AG04450 (cell line): Measurements from ENCODE around the gene GATD1. TPM values are rescaled to one million over a fixed set of nuclear protein-coding genes. Genes with fewer than 3 reads are reported as not detected.

ENCODE experiments used
- CTCF ChIA-PET: fragments of 300-600, 350-600 bp; formaldehyde crosslinking; extraction: SDS; loops from one replicate; lab custom pipeline; 2022; ENCODE audit warnings: antibody characterized with exemption, inconsistent platforms; lab: Charles Lee
- POLR2A ChIA-PET: fragments of 350-600 bp; formaldehyde crosslinking; extraction: SDS; loops from one replicate; lab custom pipeline; 2021; ENCODE audit warnings: antibody characterized with exemption, inconsistent platforms; lab: Yijun Ruan, JAX
- DNase-seq: peaks from one replicate; pipeline ENCODE4 v3.0.0-alpha.2; 2011; ENCODE audit warnings: low read depth, low spot score
- H3K27ac ChIP-seq: one replicate; pipeline ENCODE4 v1.5.1; 2012; ENCODE audit warnings: low read depth, low read length, control low read depth
- H3K27me3 ChIP-seq: one replicate; pipeline ENCODE4 v1.6.0; 2012; ENCODE audit warnings: low read length; ENCODE audit not compliant: control insufficient read depth, insufficient read depth
- H3K4me3 ChIP-seq: 2 replicates; pipeline ENCODE4 v1.5.1; 2011; ENCODE audit warnings: mild to moderate bottlenecking, low read depth, low read length, control low read depth
- H3K9me3 ChIP-seq: 2 replicates; pipeline ENCODE4 v1.5.1; 2012; ENCODE audit warnings: low read length; ENCODE audit not compliant: control insufficient read depth, insufficient read depth
- CTCF ChIP-seq: IDR thresholded peaks from 2 replicates; pipeline ENCODE4 v1.5.1; 2011; ENCODE audit warnings: low read depth, low read length, control low read depth, inconsistent platforms
- polyA plus RNA-seq: library from polyadenylated mRNA; depleted of rRNA; stranded (reverse); fragments of >200 nt; gene quantifications from 2 replicates; pipeline ENCODE4 v1.2.3, GENCODE V29; 2011

The GATD1 gene
- polyA plus RNA-seq, 1 experiment, result 15.0 TPM

- CTCF ChIA-PET, result no interaction called here
- POLR2A ChIA-PET, result interaction anchor here (2.2 kb wide), 1 partner anchor 14 kb away, joined by 9 read pairs; the partner anchor contains the start of gene CEND1
- DNase-seq, result no peak
Observed at GRCh38 chr11:776561-777287, 563 bp downstream of the GATD1 start.

GRCh38 chr11:776263-776560 is 1.1 kb downstream of the GATD1 start:
- DNase-seq, result no peak
- TF ChIP-seq CTCF, result no peak
- CTCF ChIA-PET, result interaction anchor here (0.9 kb wide), 1 partner anchor 8 kb away, joined by 4 read pairs; no protein-coding TSS in a partner anchor

More at GRCh38 chr11:776561-777287, 563 bp downstream of the GATD1 start:
- Histone ChIP-seq H3K27me3 (no peaks in the 10 kb centered on the region), H3K27ac (peak overlapping the region; percentile 21), H3K9me3 (no peaks in the 10 kb centered on the region; the same call in 1 of the 2 replicates), H3K4me3 (peak overlapping the region; percentile 82)
- no peak for TF ChIP-seq CTCF

GRCh38 chr11:774873-775592 is 2.3 kb downstream of the GATD1 start:
- Histone ChIP-seq H3K9me3 (no peaks in the 10 kb centered on the region; the same call in 1 of the 2 replicates), H3K4me3 (peak overlapping the region; percentile 11), H3K27ac (no peak overlapping the region), H3K27me3 (no peaks in the 10 kb centered on the region)
- no peak for DNase-seq
- POLR2A ChIA-PET, result interaction anchor here (0.6 to 2.2 kb wide), 5 partner anchors 12 to 48 kb away, joined by 3 to 9 read pairs (median 4); partner anchors contain the start of genes CEND1 and TALDO1
- CTCF ChIA-PET, result interaction anchor here (0.6 to 1.0 kb wide), 5 partner anchors 9 to 221 kb away, joined by 3 to 5 read pairs (median 4); partner anchors contain the start of gene LMNTD2
- no peak for TF ChIP-seq CTCF

More at GRCh38 chr11:776263-776560, 1.1 kb downstream of the GATD1 start:
- Histone ChIP-seq H3K27me3 (no peaks in the 10 kb centered on the region), H3K27ac (no peak overlapping the region), H3K9me3 (no peaks in the 10 kb centered on the region; the same call in 1 of the 2 replicates), H3K4me3 (peak overlapping the region; percentile 82)
- POLR2A ChIA-PET, result interaction anchor here (2.2 kb wide), 1 partner anchor 14 kb away, joined by 9 read pairs; the partner anchor contains the start of gene CEND1

- CTCF ChIA-PET, result interaction anchor here (1.0 kb wide), 1 partner anchor 10 kb away, joined by 3 read pairs; no protein-coding TSS in a partner anchor
- TF ChIP-seq CTCF, result no peak
- Histone ChIP-seq H3K27ac (no peak overlapping the region), H3K4me3 (no peak overlapping the region), H3K27me3 (no peaks in the 10 kb centered on the region), H3K9me3 (no peaks in the 10 kb centered on the region; the same call in 1 of the 2 replicates)
- POLR2A ChIA-PET, result no interaction called here
- no peak for DNase-seq
Observed at GRCh38 chr11:773830-774229, 3.5 kb downstream of the GATD1 start.
